Measurements from ENCODE around the gene PWWP2B. TPM values are rescaled to one million over a fixed set of nuclear protein-coding genes. Genes with fewer than 3 reads are reported as not detected.

PWWP2B gene
- total and polyA plus RNA-seq, 2 of the 8 experiments (the other 6 are each of a cell fraction or from before 2014, with no cell fraction given), result 5.3 to 10.8 TPM

DNA sequence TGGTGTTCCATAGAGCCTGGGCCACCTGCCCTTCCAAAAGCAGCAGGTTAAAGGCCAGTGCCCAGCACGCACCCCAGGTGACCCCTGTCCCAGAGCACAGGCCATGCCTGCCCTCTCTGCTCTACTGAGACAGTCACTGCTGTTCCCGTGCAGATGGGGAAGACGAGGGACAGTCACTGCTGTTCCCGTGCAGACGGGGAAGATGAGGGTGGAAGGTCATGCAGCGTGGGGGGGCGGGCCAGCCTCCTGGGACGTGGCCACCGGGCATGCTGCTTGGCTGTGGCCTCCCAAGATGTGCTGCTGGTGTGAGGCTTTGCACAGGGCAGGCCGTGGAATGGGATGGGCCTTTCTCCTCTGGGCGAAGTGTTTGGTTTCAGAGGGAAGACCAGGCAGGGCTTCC lies 46.6 kb upstream of the PWWP2B start (continued):
- TF ChIP-seq, protein P1, sequence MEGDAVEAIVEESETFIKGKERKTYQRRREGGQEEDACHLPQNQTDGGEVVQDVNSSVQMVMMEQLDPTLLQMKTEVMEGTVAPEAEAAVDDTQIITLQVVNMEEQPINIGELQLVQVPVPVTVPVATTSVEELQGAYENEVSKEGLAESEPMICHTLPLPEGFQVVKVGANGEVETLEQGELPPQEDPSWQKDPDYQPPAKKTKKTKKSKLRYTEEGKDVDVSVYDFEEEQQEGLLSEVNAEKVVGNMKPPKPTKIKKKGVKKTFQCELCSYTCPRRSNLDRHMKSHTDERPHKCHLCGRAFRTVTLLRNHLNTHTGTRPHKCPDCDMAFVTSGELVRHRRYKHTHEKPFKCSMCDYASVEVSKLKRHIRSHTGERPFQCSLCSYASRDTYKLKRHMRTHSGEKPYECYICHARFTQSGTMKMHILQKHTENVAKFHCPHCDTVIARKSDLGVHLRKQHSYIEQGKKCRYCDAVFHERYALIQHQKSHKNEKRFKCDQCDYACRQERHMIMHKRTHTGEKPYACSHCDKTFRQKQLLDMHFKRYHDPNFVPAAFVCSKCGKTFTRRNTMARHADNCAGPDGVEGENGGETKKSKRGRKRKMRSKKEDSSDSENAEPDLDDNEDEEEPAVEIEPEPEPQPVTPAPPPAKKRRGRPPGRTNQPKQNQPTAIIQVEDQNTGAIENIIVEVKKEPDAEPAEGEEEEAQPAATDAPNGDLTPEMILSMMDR (IDR thresholded peaks at IDR 0.05; ENCODE audit: control extremely low read depth in 1 of 3, insufficient read depth in 1 of 3, low read depth in 1 of 3, low read length in 3 of 3), result no peak

Measured in H1 (cell line).